GM12878 (cell line): ENCODE results near the gene ARID3A. TPM values are rescaled to one million over a fixed set of nuclear protein-coding genes. Genes with fewer than 3 reads are reported as not detected.

ENCODE experiments used
- ATAC-seq: fragments of 200-7000 bp; cut with Tn5 transposase; 3 replicates; pipeline ENCODE4 v1.9.1; 2020; ENCODE audit warnings: mild to moderate bottlenecking, moderate library complexity
- BruUV-seq: library from RNA; stranded (reverse); fragments of 400-500 nt; replicated peaks from 2 replicates; lab custom pipeline; 2021; lab: Mats Ljungman, UMichigan
- CTCF ChIA-PET: fragments of 300-600 bp; sonication (Branson Sonifier 250); formaldehyde crosslinking; extraction: SDS; loops from one replicate; lab custom pipeline; 2021; ENCODE audit warnings: inconsistent platforms; lab: Yijun Ruan, JAX
- POLR2A ChIA-PET: fragments of 350-600 bp; formaldehyde crosslinking; extraction: SDS; loops from one replicate; lab custom pipeline; 2021; ENCODE audit warnings: inconsistent platforms; lab: Charles Lee
- RAD21 ChIA-PET: fragments of 300-600 bp; sonication (Branson Sonifier 250); formaldehyde crosslinking; loops from one replicate; lab custom pipeline; 2023; ENCODE audit warnings: antibody characterized with exemption; ENCODE audit not compliant: unreplicated experiment; lab: Charles Lee
- SMC1A ChIA-PET: fragments of 300-600 bp; sonication (Branson Sonifier 250); formaldehyde crosslinking; loops from one replicate; lab custom pipeline; 2023; ENCODE audit not compliant: unreplicated experiment, uncharacterized antibody; lab: Charles Lee
- DNase-seq: peaks from one replicate; pipeline ENCODE4 v3.0.0-alpha.2; 2011; ENCODE audit warnings: low read depth, low spot score
- FAIRE-seq: peaks from 3 replicates; lab custom pipeline; 2011; peaks lifted over from hg19 to GRCh38; lab: Jason Lieb, UNC
- H2AFZ ChIP-seq: 2 replicates; pipeline ENCODE4 v1.6.0; 2011; ENCODE audit warnings: low read depth, low read length, control low read depth; ENCODE audit not compliant: control insufficient read depth
- H3K27ac ChIP-seq: 2 replicates; pipeline ENCODE4 v1.5.1; 2011; ENCODE audit warnings: control low read depth; ENCODE audit not compliant: control insufficient read depth, insufficient read depth
- H3K27me3 ChIP-seq, 2 experiments: replicated peaks in 1 of 2; 2 replicates each; pipeline versions ENCODE4 v1.6.0 to v1.6.1; 2011; ENCODE audit warnings: low read length in 1 of 2; ENCODE audit not compliant: control insufficient read depth in 2 of 2, insufficient read depth in 2 of 2
- H3K36me3 ChIP-seq, 2 experiments: 2 replicates each; pipeline ENCODE4 v1.5.1; 2011; ENCODE audit warnings: low read length in 1 of 2; ENCODE audit not compliant: control insufficient read depth in 2 of 2, insufficient read depth in 2 of 2
- H3K4me1 ChIP-seq: 2 replicates; pipeline ENCODE4 v1.6.1; 2011; ENCODE audit warnings: mild to moderate bottlenecking, low read length, moderate library complexity, mixed read lengths; ENCODE audit not compliant: control insufficient read depth, insufficient read depth
- H3K4me2 ChIP-seq: 2 replicates; pipeline ENCODE4 v1.6.0; 2011; ENCODE audit warnings: control low read depth; ENCODE audit not compliant: control insufficient read depth, insufficient read depth
- H3K4me3 ChIP-seq: fragments of 200-600 bp; sonication (generic); 2 replicates; pipeline ENCODE4 v1.5.1; 2016
- H3K79me2 ChIP-seq: 2 replicates; pipeline ENCODE4 v1.6.0; 2011; ENCODE audit warnings: low read length; ENCODE audit not compliant: control insufficient read depth, insufficient read depth
- H3K9ac ChIP-seq: 2 replicates; pipeline ENCODE4 v1.8.0; 2011; ENCODE audit warnings: low read length, control low read depth, mixed read lengths; ENCODE audit not compliant: control insufficient read depth, insufficient read depth
- H3K9me3 ChIP-seq: replicated peaks from 3 replicates; pipeline ENCODE4 v1.5.1; 2011; ENCODE audit warnings: mild to moderate bottlenecking, low read length; ENCODE audit not compliant: control insufficient read depth, insufficient read depth
- H4K20me1 ChIP-seq: 2 replicates; pipeline ENCODE4 v1.6.0; 2011; ENCODE audit not compliant: control insufficient read depth, insufficient read depth
- BMI1 ChIP-seq: fragments of 450-650 bp; IDR thresholded peaks from 2 replicates; pipeline ENCODE4 v1.6.1; 2016; ENCODE audit warnings: mild to moderate bottlenecking, moderate library complexity, borderline replicate concordance
- EZH2 ChIP-seq: IDR thresholded peaks from 2 replicates; pipeline ENCODE4 v1.6.1; 2012; ENCODE audit warnings: low read depth, mild to moderate bottlenecking, control low read depth, inconsistent platforms, low read length, borderline replicate concordance; ENCODE audit not compliant: control insufficient read depth
- MXI1 ChIP-seq: fragments of 150-350 bp; IDR thresholded peaks from 2 replicates; pipeline ENCODE4 v1.6.1; 2011; ENCODE audit warnings: low read depth, mild to moderate bottlenecking, inconsistent platforms, low read length, improper control_type of control experiment
- NR2F1 ChIP-seq: fragments of 450-650 bp; conservative IDR thresholded peaks from 2 replicates; pipeline ENCODE4 v1.6.1; 2017; ENCODE audit warnings: mild to moderate bottlenecking
- RELA ChIP-seq: fragments of 450-650 bp; IDR thresholded peaks from 2 replicates; pipeline ENCODE4 v1.8.0; 2014; ENCODE audit warnings: borderline replicate concordance; ENCODE audit not compliant: partially characterized antibody
- WGBS: methylation state at CpG from one replicate; pipeline ENCODE4 v1.1.6; 2016; ENCODE audit warnings: low lambda C conversion rate; ENCODE audit not compliant: insufficient replicate concordance, insufficient coverage; ENCODE audit errors: missing lambda C conversion rate; 5-methylcytosine and 5-hydroxymethylcytosine counted together
- in situ Hi-C: fragments of 300-500 bp; cut with MboI; formaldehyde crosslinking; loops from 9 replicates; pipeline ENCODE4 v1.14.3; 2018; ENCODE audit warnings: mixed read lengths
- intact Hi-C: fragments of 100-400 bp; cut with micrococcal nuclease; formaldehyde crosslinking; loops from one replicate; pipeline ENCODE4 v1.14.2; 2022; ENCODE audit not compliant: unreplicated experiment
- polyA plus RNA-seq, 11 experiments: library from polyadenylated mRNA; depleted of rRNA in 4 of 11; unstranded in 6 of 11; stranded (reverse) in 5 of 11; fragments of >200 nt; fragmentation: Nextera tagmentation in 4 of 11; fragmentation: Illumina TruSeq in 1 of 11; extraction: Ambion mirVana in 4 of 11; extraction: Trizol in 1 of 11; gene quantifications; 1 replicate in 1 of 11; 2 replicates in 10 of 11; pipeline versions ENCODE4 v1.2.1 to v1.2.3, GENCODE V29; 2011 to 2016; ENCODE audit warnings: inconsistent platforms in 2 of 11, missing spikeins in 2 of 11, low read depth in 1 of 11
- total RNA-seq, 4 experiments: library from RNA; depleted of rRNA in 3 of 4; stranded (reverse); fragments of >200 nt in 3 of 4; fragmentation: Illumina TruSeq in 1 of 4; extraction: Trizol in 1 of 4; gene quantifications; 2 replicates each; pipeline versions ENCODE4 v1.2.1 to v1.2.3, GENCODE V29; 2013 to 2021

ARID3A gene
- total and polyA plus RNA-seq, 10 of the 15 experiments (the other 5 are each of a cell fraction or from before 2014, with no cell fraction given), result 0.76 to 70.0 (median 16.7) TPM

DNA sequence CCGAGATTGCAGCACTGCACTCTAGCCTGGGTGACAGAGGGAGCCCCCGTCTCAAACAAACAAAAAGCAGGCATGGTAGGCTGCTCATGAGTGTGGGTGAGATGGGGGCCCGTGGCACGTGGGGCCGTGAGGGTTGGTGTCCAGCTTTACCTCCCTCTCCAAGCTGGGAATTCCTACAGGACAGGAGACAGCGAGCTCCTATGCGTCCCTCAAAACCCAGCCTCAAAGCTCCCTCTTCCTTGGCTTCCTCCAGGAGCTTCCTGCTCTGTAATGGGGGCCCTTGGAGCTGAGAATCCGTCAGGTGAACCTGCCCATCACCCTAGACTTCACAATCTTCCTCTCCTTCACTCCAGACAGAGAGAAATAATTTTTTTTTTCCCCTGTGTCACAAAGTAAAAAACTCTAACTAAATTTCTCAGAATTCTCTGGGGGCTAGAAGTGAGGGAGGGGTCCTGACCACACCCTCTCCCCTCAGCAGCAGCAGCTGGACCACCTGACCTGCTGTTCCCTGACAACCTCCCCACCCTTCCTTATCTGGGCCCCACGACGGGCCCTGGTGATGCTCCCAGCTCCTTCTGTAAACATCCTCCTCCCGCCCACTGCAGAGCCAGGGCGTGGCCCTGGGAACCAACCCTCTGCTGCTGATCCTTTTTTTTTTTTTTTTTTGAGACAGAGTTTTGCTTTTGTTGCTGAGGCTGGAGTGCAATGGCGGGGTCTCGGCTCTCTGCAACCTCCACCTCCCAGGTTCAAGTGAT lies 36.2 kb downstream of the ARID3A start:
- Histone ChIP-seq H3K36me3 (peaks cover 17 to 53% of the 10 kb centered on the region in 2 experiments), H3K9me3 (peaks cover 2% of the 10 kb centered on the region; the same call in 1 of the 3 replicates), H3K4me2 (no peak overlapping the region), H2AFZ (no peak overlapping the region), H3K4me1 (no peaks in the 10 kb centered on the region), H3K9ac (no peak overlapping the region), H3K27me3 (no peaks in the 10 kb centered on the region), H4K20me1 (peaks cover 3% of the 10 kb centered on the region; the same call in 1 of the 2 replicates), H3K79me2 (no peaks in the 10 kb centered on the region), H3K27ac (no peak overlapping the region), H3K4me3 (no peak overlapping the region)
- BruUV-seq, result no TSS peak
- ChIA-PET SMC1A (no interaction called here), RAD21 (no interaction called here), POLR2A (no interaction called here), CTCF (interaction anchor here (0.7 kb wide), 1 partner anchor 30 kb away, joined by 3 read pairs; no protein-coding TSS in a partner anchor)
- TF ChIP-seq RELA (no peak), MXI1 (no peak), BMI1 (no peak), NR2F1 (no peak), EZH2 (no peak)
- no peak for DNase-seq
- no peak for ATAC-seq
- no peak for FAIRE-seq
- in situ Hi-C loops (no loop called here), intact Hi-C loops (no loop called here)
- WGBS, result 79% methylated on average over 13 of the region's 14 CpGs
